Endodermal cell (in vitro differentiated cells): Measurements from ENCODE around the gene CLOCK. TPM values are rescaled to one million over a fixed set of nuclear protein-coding genes. Genes with fewer than 3 reads are reported as not detected.

ENCODE experiments used
- DNase-seq: peaks from one replicate; pipeline ENCODE4 v3.0.0-alpha.2; 2017
- H3K27ac ChIP-seq: 2 replicates; pipeline ENCODE4 v1.5.1; 2013; ENCODE audit warnings: mild to moderate bottlenecking, low read depth, low read length, moderate library complexity
- H3K27me3 ChIP-seq: 2 replicates; pipeline ENCODE4 v1.6.1; 2013; ENCODE audit warnings: mild to moderate bottlenecking, low read length, moderate library complexity; ENCODE audit not compliant: insufficient read depth, control insufficient read depth, poor library complexity, severe bottlenecking
- H3K36me3 ChIP-seq: 2 replicates; pipeline ENCODE4 v1.7.0; 2013; ENCODE audit warnings: mild to moderate bottlenecking, low read length, moderate library complexity; ENCODE audit not compliant: control insufficient read depth, insufficient read depth
- H3K4me1 ChIP-seq: one replicate; pipeline ENCODE4 v1.7.0; 2013; ENCODE audit warnings: low read length; ENCODE audit not compliant: control insufficient read depth, insufficient read depth
- H3K4me3 ChIP-seq: 2 replicates; pipeline ENCODE4 v1.5.1; 2013; ENCODE audit warnings: mild to moderate bottlenecking, low read length, moderate library complexity
- H3K9ac ChIP-seq: 2 replicates; pipeline ENCODE4 v1.6.1; 2013; ENCODE audit warnings: mild to moderate bottlenecking, low read length, moderate library complexity; ENCODE audit not compliant: poor library complexity, severe bottlenecking; ENCODE audit errors: extremely low read depth
- H3K9me3 ChIP-seq: 2 replicates; pipeline ENCODE4 v1.6.1; 2013; ENCODE audit warnings: mild to moderate bottlenecking, low read length, moderate library complexity; ENCODE audit not compliant: control insufficient read depth
- H3K27ac Mint-ChIP-seq: 2 replicates; pipeline ENCODE4 v1.8.0; 2020; ENCODE audit warnings: mixed read lengths
- H3K27me3 Mint-ChIP-seq: 2 replicates; pipeline ENCODE4 v1.8.0; 2021; ENCODE audit warnings: mild to moderate bottlenecking, mixed read lengths; ENCODE audit not compliant: insufficient read depth
- H3K36me3 Mint-ChIP-seq: 2 replicates; pipeline ENCODE4 v1.8.0; 2020; ENCODE audit warnings: low read depth, mixed read lengths
- H3K4me1 Mint-ChIP-seq: 2 replicates; pipeline ENCODE4 v1.8.0; 2020; ENCODE audit warnings: mixed read lengths
- H3K4me3 Mint-ChIP-seq: 2 replicates; pipeline ENCODE4 v1.8.0; 2020; ENCODE audit warnings: mild to moderate bottlenecking, moderate library complexity, mixed read lengths
- H3K9me3 Mint-ChIP-seq: 2 replicates; pipeline ENCODE4 v1.8.0; 2020; ENCODE audit warnings: mild to moderate bottlenecking, mixed read lengths
- whole genome bisulfite sequencing, 2 experiments: methylation state at CpG; one replicate each; pipeline versions ENCODE4 v1.1.5 to v1.1.7; 2013; ENCODE audit warnings: missing lambda C conversion rate in 2 of 2, mixed read lengths in 1 of 2; ENCODE audit not compliant: insufficient coverage in 1 of 2, insufficient read length in 1 of 2; 5-methylcytosine and 5-hydroxymethylcytosine counted together
- total RNA-seq, 2 donors: library from RNA; stranded (reverse); fragmentation: NEBNext Ultra II Directional in 1 of 2; extraction: Animal tissue kit (Norgen Biotek cat#: 25700) in 1 of 2; gene quantifications; 2 replicates in 1 of 2; 3 replicates in 1 of 2; pipeline ENCODE4 v1.2.1, GENCODE V29; 2021
- TF ChIP-seq, protein P1 (sequence below): fragments of 200-600 bp; sonication (generic); conservative IDR thresholded peaks from 2 replicates; pipeline ENCODE4 v1.5.0; 2021; ENCODE audit warnings: antibody characterized with exemption, mild to moderate bottlenecking

The CLOCK gene
- total RNA-seq, 2 donors from 2014 or later = 22.9 to 25.1 TPM

DNA sequence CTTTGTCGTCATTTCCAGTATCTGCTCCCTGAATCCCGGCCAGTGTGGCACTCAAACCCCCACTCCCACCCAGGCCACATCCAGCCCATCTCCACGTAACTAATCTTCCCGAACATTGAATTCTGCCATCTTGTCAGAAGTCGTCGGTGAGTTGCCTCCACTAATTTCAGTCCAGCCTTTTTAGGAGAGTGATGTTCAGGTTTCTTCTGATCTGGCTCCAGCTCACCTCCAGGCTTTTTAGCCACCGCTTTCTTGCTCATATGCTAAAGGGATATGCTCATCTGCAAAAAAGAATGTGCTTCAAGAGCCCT lies 149.6 kb downstream of the CLOCK start:
- H3K27ac ChIP-seq = no peak overlapping the region
- H3K9me3 ChIP-seq = no peaks in the 10 kb centered on the region
- TF ChIP-seq, protein P1, sequence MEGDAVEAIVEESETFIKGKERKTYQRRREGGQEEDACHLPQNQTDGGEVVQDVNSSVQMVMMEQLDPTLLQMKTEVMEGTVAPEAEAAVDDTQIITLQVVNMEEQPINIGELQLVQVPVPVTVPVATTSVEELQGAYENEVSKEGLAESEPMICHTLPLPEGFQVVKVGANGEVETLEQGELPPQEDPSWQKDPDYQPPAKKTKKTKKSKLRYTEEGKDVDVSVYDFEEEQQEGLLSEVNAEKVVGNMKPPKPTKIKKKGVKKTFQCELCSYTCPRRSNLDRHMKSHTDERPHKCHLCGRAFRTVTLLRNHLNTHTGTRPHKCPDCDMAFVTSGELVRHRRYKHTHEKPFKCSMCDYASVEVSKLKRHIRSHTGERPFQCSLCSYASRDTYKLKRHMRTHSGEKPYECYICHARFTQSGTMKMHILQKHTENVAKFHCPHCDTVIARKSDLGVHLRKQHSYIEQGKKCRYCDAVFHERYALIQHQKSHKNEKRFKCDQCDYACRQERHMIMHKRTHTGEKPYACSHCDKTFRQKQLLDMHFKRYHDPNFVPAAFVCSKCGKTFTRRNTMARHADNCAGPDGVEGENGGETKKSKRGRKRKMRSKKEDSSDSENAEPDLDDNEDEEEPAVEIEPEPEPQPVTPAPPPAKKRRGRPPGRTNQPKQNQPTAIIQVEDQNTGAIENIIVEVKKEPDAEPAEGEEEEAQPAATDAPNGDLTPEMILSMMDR = no peak
- peak overlapping the region; percentile 66 for H3K9ac ChIP-seq
- no peaks in the 10 kb centered on the region for H3K27me3 ChIP-seq
- Mint-ChIP-seq H3K4me1 (peaks cover 25% of the 10 kb centered on the region), H3K9me3 (no peaks in the 10 kb centered on the region), H3K36me3 (peaks cover 16% of the 10 kb centered on the region), H3K4me3 (peak overlapping the region; percentile 87), H3K27ac (peak overlapping the region; percentile 88), H3K27me3 (no peaks in the 10 kb centered on the region)
- H3K4me3 ChIP-seq = peak overlapping the region; percentile 95
- 0 to 6% methylated on average over 2 to 7 of the region's 7 CpGs for WGBS, 2 experiments
- peaks cover 19% of the 10 kb centered on the region for H3K36me3 ChIP-seq
- DNase-seq = peak; percentile 49
- H3K4me1 ChIP-seq = no peaks in the 10 kb centered on the region

DNA sequence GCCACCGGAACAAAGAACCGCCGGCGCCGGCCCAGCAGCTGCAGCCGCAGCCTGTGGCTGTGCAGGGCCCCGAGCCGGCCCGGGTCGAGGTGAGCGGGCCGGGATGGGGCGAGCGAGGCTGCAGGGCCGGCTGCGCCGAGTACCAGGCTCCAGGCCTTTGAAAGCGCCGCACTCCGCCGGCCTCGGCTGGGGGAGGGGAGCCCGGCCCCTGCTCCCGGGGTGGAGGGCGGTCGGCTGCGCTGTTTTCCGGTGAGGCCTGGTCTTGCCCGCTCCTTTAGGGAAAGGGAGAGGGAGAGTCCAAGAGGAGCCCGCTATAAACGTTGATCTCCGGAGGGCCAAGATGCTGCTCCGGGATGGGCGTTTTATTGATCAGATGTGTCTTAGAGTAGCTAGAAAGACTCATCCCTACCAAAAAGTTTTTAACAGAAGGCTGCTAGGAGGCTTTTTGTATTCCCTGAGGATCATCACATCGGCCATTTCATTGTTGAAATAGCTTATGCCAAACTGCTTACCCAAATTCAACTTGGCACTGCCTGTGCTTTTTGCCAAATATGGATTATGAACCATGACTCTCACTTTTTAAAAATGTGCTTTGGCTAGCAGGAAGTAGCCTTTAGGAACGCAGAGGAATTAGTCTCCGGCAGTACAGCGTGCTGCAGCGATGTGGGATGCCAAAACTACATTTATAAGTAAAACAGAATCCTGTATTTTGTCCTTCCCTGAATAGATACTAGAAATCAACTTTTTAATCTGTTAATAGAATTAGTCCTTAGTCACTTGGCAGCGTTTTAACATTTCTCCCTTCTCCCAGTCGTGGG lies 150.2 kb downstream of the CLOCK start:
- no peaks in the 10 kb centered on the region for H3K4me1 ChIP-seq
- peak overlapping the region; percentile 95 for H3K4me3 ChIP-seq
- WGBS, 2 experiments = 1 to 2% methylated on average over 22 to 41 of the region's 41 CpGs
- H3K9me3 Mint-ChIP-seq = no peaks in the 10 kb centered on the region
- peaks cover 18% of the 10 kb centered on the region for H3K36me3 ChIP-seq
- no peaks in the 10 kb centered on the region for H3K27me3 Mint-ChIP-seq
- H3K36me3 Mint-ChIP-seq = peaks cover 16% of the 10 kb centered on the region
- H3K4me3 Mint-ChIP-seq = peak overlapping the region; percentile 87
- no peaks in the 10 kb centered on the region for H3K27me3 ChIP-seq
- H3K27ac Mint-ChIP-seq = peak overlapping the region; percentile 88
- H3K4me1 Mint-ChIP-seq = peaks cover 25% of the 10 kb centered on the region
- TF ChIP-seq, protein P1 = no peak
- peak; percentile 79 for DNase-seq
- H3K9me3 ChIP-seq = no peaks in the 10 kb centered on the region
- H3K9ac ChIP-seq = peak overlapping the region; percentile 66
- H3K27ac ChIP-seq = peak overlapping the region; percentile 82

DNA sequence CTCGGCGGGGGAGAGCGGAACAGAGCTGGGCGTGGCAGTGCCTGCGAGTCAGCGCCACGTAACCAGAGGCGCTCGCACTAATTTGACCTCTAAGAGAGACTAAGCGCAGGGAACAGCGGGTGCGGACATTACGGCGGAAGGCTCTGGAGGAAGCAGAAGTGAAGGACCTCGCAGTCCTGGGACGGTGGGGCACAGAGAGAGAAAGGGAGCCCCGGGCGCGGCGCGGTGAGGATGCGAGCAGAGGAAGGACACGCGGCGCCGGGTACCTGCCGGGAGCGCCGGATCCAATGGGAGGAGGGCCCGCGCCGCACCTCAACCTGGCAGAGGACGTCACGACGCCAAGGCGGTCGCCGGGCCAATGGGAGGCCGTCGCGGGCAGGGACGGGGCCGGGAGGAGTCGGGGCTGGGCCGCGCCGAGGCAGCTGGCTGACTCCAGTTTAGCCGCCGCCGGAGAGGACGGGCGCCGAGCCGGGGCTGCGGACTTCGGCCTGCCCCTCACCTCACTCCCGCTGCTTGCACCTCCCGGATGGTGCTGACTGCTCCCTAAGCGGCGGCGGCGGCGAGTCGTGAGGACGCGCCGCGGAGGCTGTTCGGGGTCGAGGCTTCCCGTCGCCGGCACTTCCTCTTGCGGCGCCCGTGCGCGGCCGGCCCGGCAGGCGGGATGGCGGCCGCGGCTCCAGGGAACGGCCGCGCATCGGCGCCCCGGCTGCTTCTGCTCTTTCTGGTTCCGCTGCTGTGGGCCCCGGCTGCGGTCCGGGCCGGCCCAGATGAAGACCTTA lies 151.0 kb downstream of the CLOCK start, which contains the start of gene TMEM165:
TMEM165 (plus strand) TSS at position 429 of the 779 bp plus-strand sequence; CDS start at position 662, 233 bp downstream.
- Mint-ChIP-seq H3K4me1 (peaks cover 25% of the 10 kb centered on the region), H3K4me3 (peak within 1 kb of the TSS; percentile 87), H3K36me3 (peaks cover 9% of the 10 kb centered on the region), H3K9me3 (no peaks in the 10 kb centered on the region), H3K27ac (peak within 1 kb of the TSS; percentile 96), H3K27me3 (no peaks in the 10 kb centered on the region)
- DNase-seq = peak; percentile 97
- Histone ChIP-seq H3K4me1 (no peaks in the 10 kb centered on the region), H3K27ac (peak within 1 kb of the TSS; percentile 82), H3K27me3 (no peaks in the 10 kb centered on the region), H3K9me3 (no peaks in the 10 kb centered on the region), H3K4me3 (peak within 1 kb of the TSS; percentile 95), H3K9ac (peak within 1 kb of the TSS; percentile 66), H3K36me3 (peaks cover 10% of the 10 kb centered on the region)
- WGBS, 2 experiments = 0% methylated on average over 49 to 95 of the region's 95 CpGs
- TF ChIP-seq, protein P1 = no peak
